GM12891 (cell line): ENCODE measurements around the gene COL4A6.

Experiments
- POLR2A ChIP-seq: IDR thresholded peaks from 2 replicates; pipeline ENCODE4 v1.6.1; 2011; ENCODE audit warnings: low read depth, low read length, control low read depth
- POLR2AphosphoS5 ChIP-seq: IDR thresholded peaks from 2 replicates; pipeline ENCODE4 v1.6.1; 2011; ENCODE audit warnings: low read depth, low read length, control low read depth
- POU2F2 ChIP-seq: IDR thresholded peaks from 2 replicates; pipeline ENCODE4 v1.6.1; 2011; ENCODE audit warnings: low read depth, mild to moderate bottlenecking, control low read depth, low read length, moderate library complexity
- SPI1 ChIP-seq: IDR thresholded peaks from 2 replicates; pipeline ENCODE4 v1.6.1; 2011; ENCODE audit warnings: low read depth, low read length, control low read depth
- TAF1 ChIP-seq: IDR thresholded peaks from 2 replicates; pipeline ENCODE4 v1.6.1; 2011; ENCODE audit warnings: low read depth, low read length, control low read depth

GRCh38 chrX:108271397-108271787 lies 166.8 kb downstream of the COL4A6 start:
- TF ChIP-seq TAF1 (no peak), POLR2A (no peak), POLR2AphosphoS5 (no peak), SPI1 (no peak), POU2F2 (no peak)
